OCI-LY1 (cell line): ENCODE measurements around the gene IL12RB1.

Experiments
- EZH2 ChIP-seq: fragments of 200-600 bp; sonication (generic), shearing (Covaris generic); IDR thresholded peaks from 2 replicates; pipeline ENCODE4 v1.8.0; 2017; ENCODE audit warnings: borderline replicate concordance, mixed run types, mild to moderate bottlenecking, antibody characterized with exemption, low read length, moderate library complexity, mixed read lengths
- TF ChIP-seq, protein P1 (sequence below): fragments of 200-600 bp; sonication (generic), shearing (Covaris generic); IDR thresholded peaks from 2 replicates; pipeline ENCODE4 v1.5.1; 2017; ENCODE audit warnings: mild to moderate bottlenecking, antibody characterized with exemption, low read length, moderate library complexity, mixed read lengths

DNA sequence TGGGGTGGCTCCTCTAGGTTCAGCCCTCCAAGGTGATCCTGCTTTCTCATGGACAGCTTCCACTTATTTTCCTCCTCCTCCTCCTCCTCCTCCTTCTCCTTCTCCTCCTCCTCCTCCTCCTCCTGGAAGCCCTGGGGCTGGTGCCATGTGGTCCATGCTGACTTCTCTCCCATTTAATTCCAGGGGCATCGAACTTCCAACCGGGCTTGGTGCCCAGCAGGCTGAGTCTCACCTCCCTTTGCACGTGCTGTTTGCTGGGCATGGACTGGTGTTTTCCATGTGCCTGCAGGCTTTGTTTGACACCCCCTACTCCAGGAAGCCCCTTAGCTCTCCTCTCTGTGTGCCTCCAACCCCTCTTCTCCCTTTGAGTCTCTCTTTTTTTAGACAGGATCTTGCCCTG, 14.5 kb upstream of the IL12RB1 start:
- TF ChIP-seq, protein P1, sequence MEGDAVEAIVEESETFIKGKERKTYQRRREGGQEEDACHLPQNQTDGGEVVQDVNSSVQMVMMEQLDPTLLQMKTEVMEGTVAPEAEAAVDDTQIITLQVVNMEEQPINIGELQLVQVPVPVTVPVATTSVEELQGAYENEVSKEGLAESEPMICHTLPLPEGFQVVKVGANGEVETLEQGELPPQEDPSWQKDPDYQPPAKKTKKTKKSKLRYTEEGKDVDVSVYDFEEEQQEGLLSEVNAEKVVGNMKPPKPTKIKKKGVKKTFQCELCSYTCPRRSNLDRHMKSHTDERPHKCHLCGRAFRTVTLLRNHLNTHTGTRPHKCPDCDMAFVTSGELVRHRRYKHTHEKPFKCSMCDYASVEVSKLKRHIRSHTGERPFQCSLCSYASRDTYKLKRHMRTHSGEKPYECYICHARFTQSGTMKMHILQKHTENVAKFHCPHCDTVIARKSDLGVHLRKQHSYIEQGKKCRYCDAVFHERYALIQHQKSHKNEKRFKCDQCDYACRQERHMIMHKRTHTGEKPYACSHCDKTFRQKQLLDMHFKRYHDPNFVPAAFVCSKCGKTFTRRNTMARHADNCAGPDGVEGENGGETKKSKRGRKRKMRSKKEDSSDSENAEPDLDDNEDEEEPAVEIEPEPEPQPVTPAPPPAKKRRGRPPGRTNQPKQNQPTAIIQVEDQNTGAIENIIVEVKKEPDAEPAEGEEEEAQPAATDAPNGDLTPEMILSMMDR: no peak
- TF ChIP-seq EZH2: no peak
